ENCODE results near the gene PTPRM.

The PTPRM gene

DNA sequence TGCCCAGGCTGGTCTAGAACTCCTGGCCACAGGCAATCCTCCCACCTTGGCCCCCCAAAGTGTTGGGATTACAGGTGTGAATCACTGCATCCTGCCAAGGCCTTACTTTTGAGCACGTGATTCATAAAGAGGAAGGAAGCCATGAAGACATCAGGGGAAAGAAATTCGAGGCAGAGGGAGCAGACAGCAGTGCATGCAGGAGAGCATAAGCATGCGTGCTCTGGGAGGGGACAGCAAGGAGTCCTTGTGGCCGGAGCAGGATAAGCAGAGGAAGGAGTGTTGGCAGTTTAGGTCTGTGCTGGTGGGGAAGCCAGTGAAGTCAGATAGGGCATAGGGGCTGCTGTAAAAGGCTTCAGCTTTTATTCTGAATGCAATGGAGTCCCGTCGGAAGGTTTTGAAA lies 641.6 kb downstream of the PTPRM start:
- no peak for DNase-seq

DNA sequence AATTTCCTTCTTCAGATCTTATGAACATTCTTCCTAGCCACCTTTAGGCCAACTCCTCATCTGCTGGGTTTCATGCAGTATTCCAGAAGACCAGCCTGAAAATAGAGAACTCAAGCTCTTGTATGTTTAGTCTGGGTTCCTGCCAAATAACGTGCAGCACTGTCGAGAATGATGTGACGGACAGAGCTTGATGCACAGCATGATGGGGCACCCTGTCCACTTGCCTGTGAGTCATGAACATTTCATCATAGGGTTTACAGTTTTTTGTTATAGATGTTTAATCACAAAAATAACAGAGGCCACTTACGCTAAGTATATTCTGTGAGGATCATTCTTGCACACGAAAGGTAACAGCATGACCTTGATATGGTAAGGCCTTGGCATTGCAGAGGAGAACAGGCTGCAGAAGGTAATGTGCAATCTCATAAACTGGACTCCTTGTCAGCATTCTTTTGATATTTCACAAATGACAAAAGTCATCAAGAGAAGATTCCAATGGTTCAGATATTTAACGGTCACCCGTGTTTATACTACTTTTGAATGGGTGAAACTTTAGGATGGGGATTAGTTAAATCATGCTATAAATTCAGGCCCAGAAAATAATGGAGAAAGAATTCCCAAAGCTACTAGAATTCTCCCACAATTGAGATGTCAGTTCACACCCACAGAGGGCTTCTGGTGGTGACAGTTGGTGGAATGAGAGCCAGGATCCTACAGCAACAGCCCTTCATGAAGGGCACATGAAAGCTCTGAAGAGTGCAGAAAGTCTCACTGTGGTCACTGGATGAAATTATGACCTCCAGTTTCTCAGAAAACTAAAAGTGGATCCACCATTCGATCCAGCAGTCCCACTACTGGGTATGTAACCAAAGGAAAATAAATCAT lies 646.0 kb downstream of the PTPRM start:
- DNase-seq, result no peak

DNA sequence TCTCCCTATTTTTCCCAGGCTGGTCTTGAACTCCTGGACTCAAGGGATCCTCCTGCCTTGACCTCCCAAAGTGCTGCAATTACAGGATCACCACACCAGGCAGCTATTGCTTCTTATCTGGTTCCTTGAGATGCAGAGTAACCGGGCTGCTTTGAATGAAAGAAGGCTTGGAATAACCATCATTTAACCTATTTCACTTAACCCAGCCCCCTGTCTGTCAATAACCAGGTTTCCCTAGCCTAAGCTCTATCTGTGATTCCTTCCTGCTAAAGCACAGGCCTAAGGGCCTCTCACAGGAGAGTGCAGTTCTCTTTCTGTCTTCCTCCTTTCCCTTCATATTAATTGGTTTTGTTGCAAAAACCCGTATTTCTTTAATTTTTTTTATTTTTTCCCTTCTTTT lies 648.6 kb downstream of the PTPRM start:
- no peak for DNase-seq

- DNase-seq, result no peak
Measured at GRCh38 chr18:8217051-8217564, 650.0 kb downstream of the PTPRM start.

- no peak for DNase-seq
Measured at GRCh38 chr18:8218197-8218596, 651.1 kb downstream of the PTPRM start.

GRCh38 chr18:8221452-8221851 lies 654.3 kb downstream of the PTPRM start:
- DNase-seq, result no peak

DNA sequence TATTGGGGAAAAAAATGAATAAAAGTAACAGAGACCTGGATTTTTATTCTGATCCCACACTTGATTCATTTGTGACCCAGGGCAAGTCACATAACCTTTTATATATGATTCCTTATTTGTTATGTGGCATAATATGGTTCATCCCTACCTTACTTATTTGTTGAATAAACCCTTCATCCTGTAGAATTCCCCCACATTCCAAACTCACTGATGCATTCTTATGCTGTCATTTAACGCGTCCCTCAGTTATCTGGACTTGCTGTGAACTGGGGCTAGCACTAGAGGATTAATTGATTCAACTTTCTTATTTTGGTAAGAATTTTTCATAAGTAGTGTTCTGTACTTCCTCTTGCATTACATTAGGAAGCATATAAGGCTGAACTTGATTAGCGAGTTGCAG lies 657.5 kb downstream of the PTPRM start:
- no peak for DNase-seq

DNA sequence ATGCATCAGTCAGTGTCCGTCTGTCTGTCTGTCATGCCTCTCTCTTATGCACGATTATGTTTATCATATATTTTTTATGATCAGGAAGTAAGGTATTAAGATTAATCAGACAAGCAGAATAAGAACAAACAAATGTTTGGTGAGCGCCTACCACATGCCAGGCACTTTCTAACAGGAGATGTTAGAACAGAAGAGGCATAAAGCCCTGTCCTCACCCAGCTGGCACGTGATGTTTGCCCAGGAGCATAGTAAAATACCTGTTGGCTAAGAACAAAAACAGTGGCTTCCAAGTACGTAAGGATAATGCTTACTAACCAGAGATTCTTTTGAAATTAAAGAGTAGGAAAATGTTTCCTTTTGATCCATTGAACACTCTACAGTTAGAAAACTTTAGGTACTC lies 661.9 kb downstream of the PTPRM start:
- DNase-seq, result no peak

DNA sequence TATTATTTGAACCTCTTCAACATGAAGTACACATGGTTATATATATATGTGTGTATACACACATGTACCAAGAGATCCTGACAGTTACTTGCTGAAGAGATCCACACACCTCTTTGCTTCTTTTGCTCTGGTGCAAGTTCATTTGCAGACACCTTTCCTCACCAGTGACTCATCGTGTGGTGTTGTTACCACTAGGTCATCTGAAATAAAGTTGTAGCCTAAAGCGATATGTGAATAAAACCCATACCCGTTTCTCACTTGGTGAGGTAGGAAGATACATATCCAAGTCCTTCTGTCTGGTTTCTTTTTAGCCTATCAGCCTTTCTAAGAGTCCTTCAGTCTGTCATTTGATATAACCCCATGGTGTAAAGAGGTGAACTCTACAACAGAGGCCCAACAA lies 662.7 kb downstream of the PTPRM start:
- DNase-seq, result no peak

- DNase-seq, result no peak
Measured at GRCh38 chr18:8231316-8231715, 664.2 kb downstream of the PTPRM start.

DNA sequence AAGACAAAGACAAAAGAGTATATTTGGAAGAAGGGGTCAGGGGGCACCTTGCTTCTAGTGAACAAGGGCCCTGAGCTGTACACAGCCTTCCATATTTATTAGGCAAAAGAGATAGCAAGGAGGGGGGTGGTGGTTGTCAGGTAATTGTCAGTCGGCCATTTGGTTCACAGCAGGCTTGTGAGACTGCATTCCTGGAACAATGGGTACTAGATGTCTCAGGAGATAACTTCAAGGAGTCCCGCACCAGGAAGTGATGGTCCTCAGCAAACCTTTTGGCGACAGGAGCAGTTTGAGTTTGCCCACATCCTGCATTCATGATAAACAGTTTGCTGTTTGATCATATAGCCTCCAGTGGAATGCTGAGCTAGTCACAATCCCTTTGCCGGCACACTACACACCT lies 665.7 kb downstream of the PTPRM start:
- no peak for DNase-seq

GRCh38 chr18:8235894-8236293 lies 668.8 kb downstream of the PTPRM start:
- DNase-seq, result no peak

DNA sequence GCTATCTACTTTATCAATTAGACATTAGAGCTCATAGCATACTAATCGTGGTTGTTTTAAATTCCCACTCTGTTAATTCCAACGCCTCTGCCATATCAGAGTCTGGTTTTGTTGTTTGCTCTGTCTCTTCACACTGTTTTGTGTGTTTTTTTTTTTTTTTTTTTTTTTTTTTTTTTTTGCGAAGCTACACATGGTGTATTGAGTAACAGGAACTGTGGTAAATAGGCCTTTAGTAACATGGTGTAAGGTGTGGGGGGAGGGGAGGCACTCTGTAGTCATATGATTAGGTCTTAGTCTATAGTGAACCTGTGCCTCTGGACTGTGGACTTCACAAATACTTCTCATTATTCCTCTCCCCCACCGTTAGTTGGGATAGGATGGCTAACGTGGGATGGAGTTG lies 671.4 kb downstream of the PTPRM start:
- DNase-seq, result no peak

DNA sequence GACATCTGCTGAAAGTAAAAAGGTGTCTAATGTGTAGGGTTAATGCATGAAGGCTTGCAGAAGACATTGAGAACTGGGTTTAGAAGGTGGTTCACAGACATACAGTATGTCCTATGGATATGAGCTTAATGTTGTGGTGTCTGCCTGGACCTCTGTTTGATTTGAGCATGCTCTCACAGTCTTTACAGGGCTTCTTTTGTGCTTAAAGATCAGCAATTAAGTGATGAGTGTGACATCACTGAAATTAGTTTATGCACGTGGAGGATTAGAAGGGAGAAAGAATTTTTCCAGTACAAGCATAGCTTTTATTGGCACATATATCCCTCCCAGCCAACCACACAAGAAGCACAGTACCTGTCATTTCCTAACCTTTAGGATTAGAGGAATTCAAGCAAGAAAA lies 674.6 kb downstream of the PTPRM start:
- DNase-seq, result no peak

DNA sequence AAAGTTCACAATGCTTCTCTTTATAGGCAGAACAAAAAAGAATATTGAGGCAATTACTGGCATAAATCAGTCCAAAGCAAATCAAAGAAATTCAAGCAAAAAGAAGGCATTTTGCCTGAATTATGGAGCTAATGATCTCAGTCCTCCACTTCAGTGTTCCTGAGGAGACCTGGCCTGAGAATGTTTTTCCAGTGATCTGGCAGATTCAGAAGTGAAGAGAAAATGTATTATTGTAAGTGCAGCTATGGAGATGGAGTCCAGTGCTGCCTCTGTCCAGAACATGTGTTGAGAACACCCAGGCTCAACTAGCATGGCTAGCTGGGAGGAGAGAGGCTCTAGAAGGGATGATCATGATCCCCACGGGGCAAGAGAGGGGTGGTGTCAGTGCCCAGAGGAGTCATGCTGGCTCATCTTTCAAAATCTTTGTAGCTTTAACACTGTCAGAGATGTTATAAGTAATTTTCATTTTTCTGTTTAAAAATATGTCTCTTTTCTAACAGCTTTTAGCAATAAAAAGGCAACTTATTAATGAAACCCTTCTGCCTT lies 675.1 kb downstream of the PTPRM start:
- no peak for DNase-seq

DNA sequence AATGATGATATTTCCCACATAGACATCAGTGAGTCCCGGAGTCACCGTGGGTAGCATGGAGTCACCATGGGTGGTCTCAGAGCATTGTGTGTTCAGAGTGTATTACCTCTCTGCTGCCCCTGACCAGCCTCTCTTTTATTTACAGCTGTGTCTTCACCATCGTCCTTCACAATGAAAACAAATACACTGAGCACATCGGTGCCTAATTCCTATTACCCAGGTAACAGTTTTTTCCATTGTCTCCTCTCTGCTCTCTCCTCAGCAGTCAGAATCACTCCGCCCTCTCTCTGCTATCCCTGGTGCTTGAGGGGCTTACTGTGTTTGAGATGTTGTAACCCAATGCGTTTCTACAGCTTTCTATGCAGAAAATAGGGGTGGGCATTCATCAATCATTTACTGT lies 680.6 kb downstream of the PTPRM start:
- no peak for DNase-seq

- DNase-seq, result no peak
Measured at GRCh38 chr18:8248576-8248975, 681.5 kb downstream of the PTPRM start.

DNA sequence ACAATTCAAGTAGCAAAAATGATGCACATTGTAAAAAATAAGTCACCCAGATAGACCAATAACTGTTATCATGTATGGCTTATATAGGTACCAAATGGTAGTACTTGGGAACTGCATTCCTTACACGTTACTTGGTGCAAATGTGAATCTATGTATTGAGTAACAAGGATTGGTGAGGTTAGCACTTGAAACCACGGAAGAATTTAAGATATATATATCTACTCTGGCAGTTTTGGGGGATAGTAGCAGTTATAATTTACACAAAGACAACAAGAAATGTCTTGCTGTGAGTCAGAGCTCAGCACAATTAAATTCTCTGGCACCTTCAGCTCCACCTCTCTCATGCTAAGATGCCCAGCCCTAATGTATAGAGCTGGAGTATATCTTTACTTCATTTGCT lies 682.7 kb downstream of the PTPRM start:
- DNase-seq, result no peak

- no peak for DNase-seq
Measured at GRCh38 chr18:8252371-8252770, 685.3 kb downstream of the PTPRM start.

DNA sequence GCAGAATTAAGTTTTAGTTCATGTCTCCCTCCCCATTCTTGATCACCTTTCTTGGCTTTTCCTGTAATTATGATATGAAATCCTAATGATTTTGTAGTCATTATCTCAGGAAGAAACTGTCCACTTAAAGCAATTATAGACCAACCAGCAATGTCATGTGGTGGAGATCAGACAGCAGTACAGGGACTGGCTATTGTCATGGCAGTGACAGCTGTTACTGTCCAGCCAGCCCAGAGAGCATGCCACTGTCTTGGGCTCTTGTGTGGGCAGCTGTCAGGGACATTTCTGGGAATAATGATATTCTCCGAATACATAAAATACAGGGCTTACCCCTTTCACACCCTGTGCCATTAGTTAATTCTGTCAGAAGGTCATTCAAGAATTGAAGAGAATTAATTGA lies 686.8 kb downstream of the PTPRM start:
- no peak for DNase-seq

- no peak for DNase-seq
Measured at GRCh38 chr18:8254654-8255053, 687.5 kb downstream of the PTPRM start.

DNA sequence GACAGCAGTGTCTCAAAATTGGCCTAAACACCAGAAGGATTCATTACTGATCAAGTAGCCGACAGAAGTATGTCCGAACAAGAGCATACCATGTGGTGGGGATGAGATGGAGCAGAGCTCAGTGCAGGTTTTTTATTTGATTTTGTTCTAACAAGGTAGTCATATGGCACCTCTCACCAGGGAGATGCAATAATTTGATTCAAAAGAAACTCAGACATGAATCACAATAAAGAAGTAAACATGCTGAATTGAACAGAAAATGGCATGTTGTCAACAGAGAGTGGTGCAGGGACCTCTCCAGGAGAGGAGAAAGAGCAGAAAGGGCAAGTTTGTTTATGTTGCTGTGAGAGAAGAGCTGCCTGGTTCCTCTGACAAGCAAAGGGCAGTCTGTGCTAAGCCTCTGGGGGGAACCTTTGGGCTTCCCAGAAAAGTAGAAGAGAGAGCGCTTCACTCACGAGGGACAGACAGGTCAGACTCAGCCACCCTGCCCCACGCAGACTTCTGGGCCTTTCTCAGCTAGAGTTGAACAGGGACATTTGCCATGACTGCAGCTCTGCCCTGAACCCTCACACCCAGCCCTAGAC lies 690.8 kb downstream of the PTPRM start:
- DNase-seq, result no peak

DNA sequence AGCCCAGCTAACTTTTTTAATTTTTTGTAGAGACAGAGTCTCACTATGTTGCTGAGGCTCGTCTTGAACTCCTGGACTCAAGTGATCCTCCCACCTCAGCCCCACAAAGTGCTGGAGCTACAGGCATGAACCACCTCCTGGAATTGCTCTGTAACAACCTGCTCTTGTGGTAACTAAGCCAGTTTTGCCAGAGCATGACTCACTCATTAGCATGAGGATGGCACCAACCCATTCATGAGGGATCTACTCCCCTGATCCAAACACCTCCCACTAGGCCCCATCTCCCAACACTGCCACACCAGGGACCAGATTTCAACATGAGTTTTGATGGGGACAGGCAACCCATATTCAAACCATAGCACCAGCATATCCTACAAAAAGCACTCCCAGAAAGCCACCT lies 693.2 kb downstream of the PTPRM start:
- no peak for DNase-seq

- no peak for DNase-seq
Measured at GRCh38 chr18:8260827-8261226, 693.7 kb downstream of the PTPRM start.
